Neural cell (in vitro differentiated cells): ENCODE results near the gene CPNE6. TPM values are rescaled to one million over a fixed set of nuclear protein-coding genes. Genes with fewer than 3 reads are reported as not detected.

Experiments
- H2AFZ ChIP-seq: fragments of 200-600, 300-800 bp; sonication (generic), shearing (Covaris generic); 2 replicates; pipeline ENCODE4 v1.6.0; 2014; ENCODE audit warnings: low read depth, mild to moderate bottlenecking, antibody characterized with exemption, low read length, moderate library complexity
- H3F3A ChIP-seq: fragments of 200-600 bp; shearing (Covaris generic); 2 replicates; pipeline ENCODE4 v1.6.1; 2016; ENCODE audit warnings: mild to moderate bottlenecking, moderate library complexity, mixed read lengths, antibody characterized with exemption, low read length; ENCODE audit not compliant: insufficient read depth, poor library complexity, severe bottlenecking
- H3K27ac ChIP-seq: fragments of 200-600, 300-800 bp; sonication (generic), shearing (Covaris generic); 2 replicates; pipeline ENCODE4 v1.5.1; 2014; ENCODE audit warnings: mild to moderate bottlenecking, low read length, moderate library complexity
- H3K27me3 ChIP-seq: fragments of 300-800, 200-600 bp; sonication (generic), shearing (Covaris generic); 2 replicates; pipeline ENCODE4 v1.6.0; 2014; ENCODE audit warnings: mild to moderate bottlenecking, low read depth, low read length, moderate library complexity; ENCODE audit not compliant: insufficient read depth
- H3K36me3 ChIP-seq: fragments of 300-800, 200-600 bp; sonication (generic), shearing (Covaris generic); 2 replicates; pipeline ENCODE4 v1.5.1; 2014; ENCODE audit warnings: mild to moderate bottlenecking, antibody characterized with exemption, low read length, moderate library complexity; ENCODE audit not compliant: insufficient read depth
- H3K4me2 ChIP-seq: fragments of 300-800, 200-600 bp; sonication (generic), shearing (Covaris generic); 2 replicates; pipeline ENCODE4 v1.6.0; 2014; ENCODE audit warnings: mild to moderate bottlenecking, low read length
- H3K4me3 ChIP-seq: fragments of 300-800, 200-600 bp; sonication (generic), shearing (Covaris generic); 2 replicates; pipeline ENCODE4 v1.5.1; 2014; ENCODE audit warnings: mild to moderate bottlenecking, low read length, moderate library complexity
- H3K79me2 ChIP-seq: fragments of 200-600 bp; shearing (Covaris generic); replicated peaks from 2 replicates; pipeline ENCODE4 v1.6.0; 2014; ENCODE audit warnings: mild to moderate bottlenecking, low read length, moderate library complexity; ENCODE audit not compliant: insufficient read depth
- H3K9ac ChIP-seq: fragments of 300-800, 200-600 bp; sonication (generic), shearing (Covaris generic); 2 replicates; pipeline ENCODE4 v1.6.1; 2016; ENCODE audit warnings: mild to moderate bottlenecking, low read length, mixed read lengths
- H3K9me2 ChIP-seq: fragments of 200-600 bp; shearing (Covaris generic); 2 replicates; pipeline ENCODE4 v1.6.1; 2016; ENCODE audit warnings: mild to moderate bottlenecking, low read length, mixed read lengths; ENCODE audit not compliant: insufficient read depth
- H3K9me3 ChIP-seq: fragments of 200-600, 300-800 bp; sonication (generic), shearing (Covaris generic); 2 replicates; pipeline ENCODE4 v1.6.1; 2016; ENCODE audit warnings: mild to moderate bottlenecking, mixed run types, low read length, moderate library complexity, mixed read lengths
- H4K20me1 ChIP-seq: fragments of 200-600 bp; shearing (Covaris generic); 2 replicates; pipeline ENCODE4 v1.6.1; 2016; ENCODE audit warnings: mild to moderate bottlenecking, mixed run types; ENCODE audit not compliant: insufficient read depth
- CTCF ChIP-seq: fragments of 450-650 bp; IDR thresholded peaks from 2 replicates; pipeline ENCODE4 v1.5.1; 2014; ENCODE audit warnings: antibody characterized with exemption, mild to moderate bottlenecking, moderate library complexity; ENCODE audit not compliant: poor library complexity, severe bottlenecking
- EP300 ChIP-seq: fragments of 450-650 bp; conservative IDR thresholded peaks from 2 replicates; pipeline ENCODE4 v1.6.1; 2014; ENCODE audit warnings: antibody characterized with exemption, mild to moderate bottlenecking, moderate library complexity; ENCODE audit not compliant: poor library complexity, severe bottlenecking
- EZH2 ChIP-seq: fragments of 200-600, 300-800 bp; shearing (Covaris generic), sonication (generic); IDR thresholded peaks from 2 replicates; pipeline ENCODE4 v1.6.1; 2014; ENCODE audit warnings: antibody characterized with exemption, low read length, borderline replicate concordance, mild to moderate bottlenecking; ENCODE audit not compliant: insufficient read depth, poor library complexity, severe bottlenecking
- MXI1 ChIP-seq: fragments of 450-650 bp; conservative IDR thresholded peaks from 2 replicates; pipeline ENCODE4 v1.6.1; 2014; ENCODE audit warnings: antibody characterized with exemption, mild to moderate bottlenecking; ENCODE audit not compliant: poor library complexity, severe bottlenecking
- POLR2AphosphoS5 ChIP-seq: IDR thresholded peaks from 2 replicates; pipeline ENCODE4 v1.6.1; 2012
- RAD21 ChIP-seq: fragments of 450-650 bp; conservative IDR thresholded peaks from 2 replicates; pipeline ENCODE4 v1.6.1; 2014; ENCODE audit warnings: antibody characterized with exemption, mild to moderate bottlenecking, moderate library complexity
- REST ChIP-seq: IDR thresholded peaks from 2 replicates; pipeline ENCODE4 v1.6.1; 2012; ENCODE audit warnings: borderline replicate concordance
- SMC3 ChIP-seq: fragments of 450-650 bp; conservative IDR thresholded peaks from 2 replicates; pipeline ENCODE4 v1.6.1; 2014; ENCODE audit warnings: antibody characterized with exemption, mild to moderate bottlenecking, moderate library complexity; ENCODE audit not compliant: poor library complexity
- TAF1 ChIP-seq: IDR thresholded peaks from 2 replicates; pipeline ENCODE4 v1.6.1; 2012; ENCODE audit warnings: low read depth
- polyA plus RNA-seq: library from polyadenylated mRNA; depleted of rRNA; stranded (reverse); fragments of >200 nt; gene quantifications from 2 replicates; pipeline ENCODE4 v1.2.3, GENCODE V29; 2014

The CPNE6 gene
- polyA plus RNA-seq, 1 donor from 2014 or later = 4.1 TPM

- Histone ChIP-seq H3K9me2 (no peaks in the 10 kb centered on the region), H3K4me2 (no peak overlapping the region), H4K20me1 (no peaks in the 10 kb centered on the region), H3K27me3 (peaks cover 16% of the 10 kb centered on the region), H3K4me3 (peak overlapping the region; percentile 73), H3K27ac (no peak overlapping the region), H3K79me2 (no peaks in the 10 kb centered on the region), H3K9ac (no peak overlapping the region), H3K9me3 (no peaks in the 10 kb centered on the region), H2AFZ (no peak overlapping the region), H3F3A (no peaks in the 10 kb centered on the region), H3K36me3 (no peaks in the 10 kb centered on the region)
- TF ChIP-seq SMC3 (no peak), EZH2 (no peak), REST (no peak), POLR2AphosphoS5 (no peak), RAD21 (no peak), CTCF (no peak), TAF1 (no peak), EP300 (no peak), MXI1 (no peak)
Observed at GRCh38 chr14:24093207-24093900, 22.0 kb downstream of the CPNE6 start.

- Histone ChIP-seq H3K4me3 (peak within 1 kb of the TSS; percentile 73), H3K27ac (peak within 1 kb of the TSS; percentile 20), H3K27me3 (peaks cover 16% of the 10 kb centered on the region), H4K20me1 (no peaks in the 10 kb centered on the region), H2AFZ (peak within 1 kb of the TSS; percentile 40), H3K79me2 (no peaks in the 10 kb centered on the region), H3F3A (no peaks in the 10 kb centered on the region), H3K9me2 (no peaks in the 10 kb centered on the region), H3K4me2 (no peak within 1 kb of the TSS), H3K9ac (peak within 1 kb of the TSS; percentile 60), H3K9me3 (no peaks in the 10 kb centered on the region), H3K36me3 (no peaks in the 10 kb centered on the region)
- TF ChIP-seq CTCF = peak; percentile 44
- no peak for TF ChIP-seq EZH2
- peak; percentile 24 for TF ChIP-seq MXI1
- peak; percentile 36 for TF ChIP-seq REST
- TF ChIP-seq EP300 = no peak
- TF ChIP-seq TAF1 = no peak
- peak; percentile 43 for TF ChIP-seq SMC3
- no peak for TF ChIP-seq POLR2AphosphoS5
- TF ChIP-seq RAD21 = peak; percentile 18
Observed at GRCh38 chr14:24093901-24094840, 22.8 kb downstream of the CPNE6 start, which contains the start of gene PCK2. TSS of gene PCK2 (plus strand) at chr14:24094311. CDS start at chr14:24094406, 95 bp downstream.
